Colonic mucosa (tissue), 4 donors: Measurements from ENCODE around the gene TRABD2A. TPM values are rescaled to one million over a fixed set of nuclear protein-coding genes. Genes with fewer than 3 reads are reported as not detected.

Source experiments
- DNase-seq: peaks from one replicate; pipeline ENCODE4 v3.0.0-alpha.2; 2020
- H3K27ac ChIP-seq: fragments of 200-600 bp; one replicate; pipeline ENCODE4 v1.8.0; 2021
- H3K27me3 ChIP-seq: fragments of 200-600 bp; one replicate; pipeline ENCODE4 v1.8.0; 2021
- H3K36me3 ChIP-seq: fragments of 200-600 bp; one replicate; pipeline ENCODE4 v1.8.0; 2021
- H3K4me1 ChIP-seq: fragments of 200-600 bp; one replicate; pipeline ENCODE4 v1.8.0; 2021; ENCODE audit warnings: mild to moderate bottlenecking
- H3K4me3 ChIP-seq: fragments of 200-600 bp; one replicate; pipeline ENCODE4 v1.8.0; 2021
- H3K9ac ChIP-seq, 2 donors: one replicate each; pipeline ENCODE4 v1.7.0; 2013; ENCODE audit warnings: control low read depth in 2 of 2, low read depth in 2 of 2, low read length in 2 of 2
- H3K9me3 ChIP-seq: fragments of 200-600 bp; one replicate; pipeline ENCODE4 v1.8.0; 2021
- CTCF ChIP-seq: fragments of 200-600 bp; IDR thresholded peaks from one replicate; pipeline ENCODE4 v1.8.0; 2022; ENCODE audit warnings: antibody characterized with exemption, mild to moderate bottlenecking
- intact Hi-C: fragments of 100-400 bp; cut with DNase I; formaldehyde crosslinking; loops from one replicate; pipeline ENCODE4 v1.14.1; 2022
- total RNA-seq, 2 donors: library from RNA; stranded (reverse); fragmentation: NEBNext Ultra II Directional in 1 of 2; extraction: Animal tissue kit (Norgen Biotek cat#: 25700) in 1 of 2; gene quantifications; one replicate each; pipeline ENCODE4 v1.2.1, GENCODE V29; 2021
- donor health status: healthy.
- donor health status: DM: no; HTN: no; CAD: no.
- donor health status: DM: no; HTN: no; CAD: no.

TRABD2A gene
- total RNA-seq, 2 donors from 2014 or later: 88.1 to 158 TPM

- H3K4me1 ChIP-seq: no peaks in the 10 kb centered on the region
Measured at GRCh38 chr2:84881581-84882413, 913 bp upstream of the TRABD2A start.

GRCh38 chr2:84880395-84880644, 564 bp downstream of the TRABD2A start:
- H3K36me3 ChIP-seq: no peaks in the 10 kb centered on the region
- H3K9ac ChIP-seq: peak overlapping the region; percentile 58 to 99
- H3K9me3 ChIP-seq: no peaks in the 10 kb centered on the region
- H3K27ac ChIP-seq: peak overlapping the region; percentile 66
- no peak for TF ChIP-seq CTCF
- peaks cover 5% of the 10 kb centered on the region for H3K27me3 ChIP-seq
- peak overlapping the region; percentile 65 for H3K4me3 ChIP-seq
- intact Hi-C loops: loop anchor here (5.0 kb wide), 1 partner anchor 383 kb away; no protein-coding TSS in a partner anchor
- H3K4me1 ChIP-seq: no peaks in the 10 kb centered on the region
- DNase-seq: no peak

More at GRCh38 chr2:84881581-84882413, 913 bp upstream of the TRABD2A start:
- intact Hi-C loops: loop anchor here (5.0 kb wide), 1 partner anchor 384 kb away; no protein-coding TSS in a partner anchor
- Histone ChIP-seq H3K27ac (peak overlapping the region; percentile 66), H3K27me3 (peaks cover 5% of the 10 kb centered on the region), H3K9ac (peak overlapping the region; percentile 58 to 99), H3K4me3 (peak overlapping the region; percentile 65), H3K9me3 (no peaks in the 10 kb centered on the region), H3K36me3 (no peaks in the 10 kb centered on the region)
- peak; percentile 94 for DNase-seq
- TF ChIP-seq CTCF: peak; percentile 44

GRCh38 chr2:84879584-84880394, 1.1 kb downstream of the TRABD2A start:
- no peak for TF ChIP-seq CTCF
- Histone ChIP-seq H3K9ac (peak overlapping the region; percentile 58 to 99), H3K36me3 (no peaks in the 10 kb centered on the region), H3K27me3 (peaks cover 5% of the 10 kb centered on the region), H3K4me3 (peak overlapping the region; percentile 65), H3K27ac (peak overlapping the region; percentile 66), H3K4me1 (no peaks in the 10 kb centered on the region), H3K9me3 (no peaks in the 10 kb centered on the region)
- DNase-seq: peak; percentile 52
- intact Hi-C loops: loop anchor here (5.0 to 10.0 kb wide), 2 partner anchors 245 to 382 kb away; no protein-coding TSS in a partner anchor

- Histone ChIP-seq H3K27me3 (peaks cover 5% of the 10 kb centered on the region), H3K9me3 (no peaks in the 10 kb centered on the region), H3K27ac (peak overlapping the region; percentile 39), H3K9ac (peak overlapping the region; percentile 33 to 99), H3K4me1 (no peaks in the 10 kb centered on the region), H3K4me3 (peak overlapping the region; percentile 65), H3K36me3 (no peaks in the 10 kb centered on the region)
- no peak for DNase-seq
- intact Hi-C loops: loop anchor here (10.0 kb wide), 1 partner anchor 244 kb away; no protein-coding TSS in a partner anchor
- TF ChIP-seq CTCF: no peak
Measured at GRCh38 chr2:84878896-84879583, 1.8 kb downstream of the TRABD2A start.

- H3K9ac ChIP-seq: peak overlapping the region in 1 of 2 donors; percentile 99
- peaks cover 5% of the 10 kb centered on the region for H3K27me3 ChIP-seq
- no peaks in the 10 kb centered on the region for H3K9me3 ChIP-seq
- intact Hi-C loops: loop anchor here (10.0 kb wide), 1 partner anchor 244 kb away; no protein-coding TSS in a partner anchor
- no peaks in the 10 kb centered on the region for H3K36me3 ChIP-seq
- H3K4me3 ChIP-seq: no peak overlapping the region
- peak; percentile 41 for DNase-seq
- no peaks in the 10 kb centered on the region for H3K4me1 ChIP-seq
- H3K27ac ChIP-seq: no peak overlapping the region
- no peak for TF ChIP-seq CTCF
Measured at GRCh38 chr2:84878459-84878858, 2.4 kb downstream of the TRABD2A start.
